HG03025 (cell line): Measurements from ENCODE around the gene POTEG.
"Not testable (repeated sequence)": the region's sequence is repeated elsewhere in the genome, so short reads cannot be mapped to it uniquely, and the experiment has no call there.

Experiments used
- ATAC-seq: cut with Tn5 transposase; IDR thresholded peaks from one replicate; pipeline ENCODE4 v1.9.1; 2021; ENCODE audit warnings: mild to moderate bottlenecking, moderate library complexity; ENCODE audit not compliant: unreplicated experiment, low FRiP score

Gene POTEG

GRCh38 chr14:19380137-19380536 lies 54.0 kb downstream of the POTEG start:
- ATAC-seq: not testable (repeated sequence)

GRCh38 chr14:19374451-19374903 lies 59.7 kb downstream of the POTEG start:
- not testable (repeated sequence) for ATAC-seq

GRCh38 chr14:19372813-19373500 lies 61.2 kb downstream of the POTEG start:
- ATAC-seq: not testable (repeated sequence)

- not testable (repeated sequence) for ATAC-seq
These were observed 62.4 kb downstream of the POTEG start for GRCh38 chr14:19371767-19372166.

- ATAC-seq: not testable (repeated sequence)
These were observed 71.3 kb downstream of the POTEG start for GRCh38 chr14:19362803-19363202.

GRCh38 chr14:19362323-19362722 lies 71.8 kb downstream of the POTEG start:
- ATAC-seq: not testable (repeated sequence)

GRCh38 chr14:19361636-19362253 lies 72.4 kb downstream of the POTEG start:
- ATAC-seq: not testable (repeated sequence)

GRCh38 chr14:19360937-19361635 lies 73.1 kb downstream of the POTEG start:
- not testable (repeated sequence) for ATAC-seq
